ENCODE data around the gene LGR4.

- TF ChIP-seq CTCF (IDR thresholded peaks at IDR 0.05), result no peak
- TF ChIP-seq POLR2A (IDR thresholded peaks at IDR 0.05), result no peak
Measured at GRCh38 chr11:27421819-27422494, 50.6 kb downstream of the LGR4 start.

Measured in Peyer's patch (tissue), 4 donors.